ENCODE results near the gene PPIP5K1. TPM values are rescaled to one million over a fixed set of nuclear protein-coding genes. Genes with fewer than 3 reads are reported as not detected.

Gene PPIP5K1
- total RNA-seq, 1 experiment from 2014 or later = 50.9 TPM

- Histone ChIP-seq H3K4me2 (peak overlapping the region; percentile 91), H3K36me3 (ENCODE audit: low read depth) (no peaks in the 10 kb centered on the region), H3K27ac (no peak overlapping the region), H3K4me1 (replicated peaks; ENCODE audit: insufficient read depth) (peaks cover 8% of the 10 kb centered on the region; the same call in 1 of the 2 replicates), H4K20me1 (ENCODE audit: insufficient read depth) (no peaks in the 10 kb centered on the region), H3K27me3 (ENCODE audit: insufficient read depth, low read depth) (no peaks in the 10 kb centered on the region), H3K9me2 (ENCODE audit: insufficient read depth) (no peaks in the 10 kb centered on the region), H3F3A (ENCODE audit: insufficient read depth, low read depth) (no peaks in the 10 kb centered on the region), H3K79me2 (ENCODE audit: low read depth) (peaks cover 18% of the 10 kb centered on the region), H3K4me3 (peak overlapping the region; percentile 57; the same call in 1 of the 2 replicates), H3K9me3 (ENCODE audit: insufficient read depth, low read depth) (no peaks in the 10 kb centered on the region), H2AFZ (peak overlapping the region; percentile 87)
- no peak for TF ChIP-seq EZH2 (IDR thresholded peaks at IDR 0.05; ENCODE audit: low read depth)
- no peak for TF ChIP-seq CTCF (conservative IDR thresholded peaks at IDR 0.05)
- no TSS peak for BruUV-seq (replicated peaks)
- intact Hi-C loops (cut with micrococcal nuclease; ENCODE audit: unreplicated experiment) = no loop called here
- POLR2A ChIA-PET (ENCODE audit: unreplicated experiment) = interaction anchor here (0.5 to 0.7 kb wide), 4 partner anchors 104 to 777 kb away, joined by 3 to 5 read pairs (median 4); partner anchors contain the start of gene HYPK
- CTCF ChIA-PET = interaction anchor here (0.6 to 0.7 kb wide), 3 partner anchors 20 to 34 kb away, joined by 3 to 4 read pairs (median 3); partner anchors contain the start of gene MAP1A
- DNase-seq = no peak
Observed at GRCh38 chr15:43493703-43494472, 96.1 kb downstream of the PPIP5K1 start.

- peaks cover 18% of the 10 kb centered on the region for H3K79me2 ChIP-seq (ENCODE audit: low read depth)
- no peaks in the 10 kb centered on the region for H4K20me1 ChIP-seq (ENCODE audit: insufficient read depth)
- peak within 1 kb of the TSS; percentile 87 for H2AFZ ChIP-seq
- no peaks in the 10 kb centered on the region for H3F3A ChIP-seq (ENCODE audit: insufficient read depth, low read depth)
- no peaks in the 10 kb centered on the region for H3K9me3 ChIP-seq (ENCODE audit: insufficient read depth, low read depth)
- intact Hi-C loops (cut with micrococcal nuclease; ENCODE audit: unreplicated experiment) = no loop called here
- ChIA-PET CTCF (interaction anchor here (0.6 to 0.7 kb wide), 2 partner anchors 21 to 847 kb away, joined by 3 to 8 read pairs; no protein-coding TSS in a partner anchor), POLR2A (ENCODE audit: unreplicated experiment) (interaction anchor here (0.5 to 1.3 kb wide), 8 partner anchors 13 to 776 kb away, joined by 3 to 19 read pairs (median 5); partner anchors contain the start of gene HYPK)
- peak; percentile 83 to 94 for DNase-seq
- no peaks in the 10 kb centered on the region for H3K27me3 ChIP-seq (ENCODE audit: insufficient read depth, low read depth)
- H3K9me2 ChIP-seq (ENCODE audit: insufficient read depth) = no peaks in the 10 kb centered on the region
- peaks cover 8% of the 10 kb centered on the region; the same call in 1 of the 2 replicates for H3K4me1 ChIP-seq (replicated peaks; ENCODE audit: insufficient read depth)
- no peak within 1 kb of the TSS for H3K27ac ChIP-seq
- TF ChIP-seq EZH2 (IDR thresholded peaks at IDR 0.05; ENCODE audit: low read depth) (no peak), CTCF (conservative IDR thresholded peaks at IDR 0.05) (no peak)
- H3K36me3 ChIP-seq (ENCODE audit: low read depth) = no peaks in the 10 kb centered on the region
- BruUV-seq (replicated peaks) = no TSS peak
- H3K4me3 ChIP-seq = peak within 1 kb of the TSS; percentile 57
- H3K4me2 ChIP-seq = peak within 1 kb of the TSS; percentile 91
Observed at GRCh38 chr15:43492673-43493601, 97.1 kb downstream of the PPIP5K1 start, which contains the start of gene TP53BP1. TP53BP1 (minus strand) TSS chr15:43493156; CDS start chr15:43493043, 113 bp downstream.

- Histone ChIP-seq H2AFZ (peak overlapping the region; percentile 87), H3K27me3 (ENCODE audit: insufficient read depth, low read depth) (no peaks in the 10 kb centered on the region), H3K79me2 (ENCODE audit: low read depth) (peaks cover 18% of the 10 kb centered on the region), H3K27ac (no peak overlapping the region), H4K20me1 (ENCODE audit: insufficient read depth) (no peaks in the 10 kb centered on the region), H3F3A (ENCODE audit: insufficient read depth, low read depth) (no peaks in the 10 kb centered on the region), H3K9me2 (ENCODE audit: insufficient read depth) (no peaks in the 10 kb centered on the region), H3K36me3 (ENCODE audit: low read depth) (no peaks in the 10 kb centered on the region), H3K4me3 (peak overlapping the region; percentile 57), H3K9me3 (ENCODE audit: insufficient read depth, low read depth) (no peaks in the 10 kb centered on the region), H3K4me1 (replicated peaks; ENCODE audit: insufficient read depth) (peaks cover 8% of the 10 kb centered on the region; the same call in 1 of the 2 replicates), H3K4me2 (peak overlapping the region; percentile 91)
- ChIA-PET CTCF (no interaction called here), POLR2A (ENCODE audit: unreplicated experiment) (interaction anchor here (1.3 kb wide), 1 partner anchor 18 kb away, joined by 10 read pairs; no protein-coding TSS in a partner anchor)
- DNase-seq = no peak
- intact Hi-C loops (cut with micrococcal nuclease; ENCODE audit: unreplicated experiment) = no loop called here
- TF ChIP-seq EZH2 (IDR thresholded peaks at IDR 0.05; ENCODE audit: low read depth) (no peak), CTCF (conservative IDR thresholded peaks at IDR 0.05) (no peak)
- TSS peak; percentile 30 for BruUV-seq (replicated peaks)
Observed at GRCh38 chr15:43492266-43492665, 97.7 kb downstream of the PPIP5K1 start.
